ENCODE data around the gene MAS1.

MAS1 gene

GRCh38 chr6:159939591-159940016, 48.8 kb downstream of the MAS1 start:
- Histone ChIP-seq H4K20me1 (ENCODE audit: insufficient read depth, low read length, poor library complexity, severe bottlenecking) (no peaks in the 10 kb centered on the region), H3K4me1 (ENCODE audit: insufficient read depth, low read length, poor library complexity, severe bottlenecking) (no peaks in the 10 kb centered on the region)

More at GRCh38 chr6:159939591-159940016, 48.8 kb downstream of the MAS1 start:
- peaks cover 6% of the 10 kb centered on the region for H3K27me3 ChIP-seq (ENCODE audit: insufficient read depth, low read length, poor library complexity, severe bottlenecking)
- no peak overlapping the region for H3K9ac ChIP-seq (ENCODE audit: low read depth, low read length, poor library complexity, severe bottlenecking)
- no peak overlapping the region for H3K4me2 ChIP-seq (ENCODE audit: low read depth, low read length, poor library complexity, severe bottlenecking)
- H3K36me3 ChIP-seq (ENCODE audit: insufficient read depth, low read length), result no peaks in the 10 kb centered on the region
- no peaks in the 10 kb centered on the region for H3K9me2 ChIP-seq (replicated peaks; ENCODE audit: low read depth, low read length)
- H3K4me3 ChIP-seq (ENCODE audit: low read length, poor library complexity, severe bottlenecking), result no peak overlapping the region
- H2AFZ ChIP-seq (ENCODE audit: low read length), result no peak overlapping the region
- H3K79me2 ChIP-seq (ENCODE audit: insufficient read depth, low read length), result no peaks in the 10 kb centered on the region
- TF ChIP-seq CTCF (conservative IDR thresholded peaks at IDR 0.05; ENCODE audit: low read length) (no peak), EZH2phosphoT487 (IDR thresholded peaks at IDR 0.05; ENCODE audit: borderline replicate concordance) (no peak)
- H3K9me3 ChIP-seq (ENCODE audit: insufficient read depth, low read depth, low read length), result no peaks in the 10 kb centered on the region
- H3F3A ChIP-seq (ENCODE audit: low read depth), result no peaks in the 10 kb centered on the region

Data from Loucy (cell line).